ENCODE data around the gene MAGIX.

- TF ChIP-seq CTCF (IDR thresholded peaks at IDR 0.05) (no peak), POLR2A (IDR thresholded peaks at IDR 0.05) (no peak), EP300 (IDR thresholded peaks at IDR 0.05) (no peak)
These were observed 14.6 kb upstream of the MAGIX start for GRCh38 chrX:49147936-49148335.
